Activated T-cell treated with anti-CD3 and anti-CD28 coated beads for 4 hours (primary cell): ENCODE measurements around the gene MYT1.

ENCODE experiments used
- DNase-seq: peaks from one replicate; pipeline ENCODE4 v3.0.0-alpha.2; 2020

The MYT1 gene

GRCh38 chr20:64155258-64156135 lies 8.8 kb upstream of the MYT1 start:
- no peak for DNase-seq

- no peak for DNase-seq
Measured at GRCh38 chr20:64156136-64156885, 7.9 kb upstream of the MYT1 start.

DNA sequence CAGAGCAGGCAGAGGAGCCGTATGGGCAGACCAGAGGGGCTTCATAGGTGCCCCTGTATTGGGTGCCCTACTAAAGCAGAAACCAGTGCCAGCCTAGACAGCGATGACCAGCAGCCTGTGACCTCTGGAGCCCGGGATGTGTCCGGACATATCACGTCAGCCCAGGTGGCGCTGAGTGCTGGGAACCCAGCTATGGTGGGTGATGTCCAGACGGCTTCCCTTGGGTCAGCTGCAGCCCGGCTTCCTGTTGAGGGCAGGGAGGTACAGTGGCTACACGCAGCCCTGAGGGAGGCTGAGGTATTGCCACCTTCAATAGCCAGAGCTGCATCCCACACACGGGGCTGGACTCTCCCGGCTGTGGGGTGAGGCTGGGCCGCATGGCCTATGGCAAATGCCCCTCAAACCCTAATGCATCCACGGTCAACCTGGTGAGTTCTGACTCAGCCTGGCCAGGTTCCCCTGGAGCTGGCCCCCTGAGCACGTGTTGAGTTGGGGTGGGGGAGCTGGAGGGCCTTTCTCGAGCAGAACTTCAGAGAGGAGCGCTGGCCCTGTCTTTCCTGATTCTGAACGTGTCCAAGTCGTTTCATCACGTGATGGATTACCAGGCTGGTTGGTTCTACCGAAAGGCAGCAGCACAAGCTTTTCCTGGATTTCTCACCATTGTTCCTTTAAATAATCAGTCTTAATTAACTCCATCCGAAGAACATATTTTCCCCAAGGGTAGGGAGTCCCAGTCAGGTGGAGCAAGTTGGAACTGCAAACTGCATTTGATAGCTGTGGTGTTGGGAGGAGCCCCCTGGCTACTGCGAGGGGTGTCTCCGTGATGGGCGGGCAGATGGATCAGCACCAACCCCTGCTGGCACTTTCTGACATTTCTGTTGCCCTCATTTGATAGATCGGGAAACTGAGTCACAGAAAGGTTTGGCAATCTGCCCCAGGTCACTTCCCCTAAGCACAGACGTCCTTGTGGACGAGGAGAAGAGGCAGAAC lies 7.1 kb upstream of the MYT1 start:
- no peak for DNase-seq

GRCh38 chr20:64157878-64158277 lies 6.4 kb upstream of the MYT1 start:
- DNase-seq: no peak

DNA sequence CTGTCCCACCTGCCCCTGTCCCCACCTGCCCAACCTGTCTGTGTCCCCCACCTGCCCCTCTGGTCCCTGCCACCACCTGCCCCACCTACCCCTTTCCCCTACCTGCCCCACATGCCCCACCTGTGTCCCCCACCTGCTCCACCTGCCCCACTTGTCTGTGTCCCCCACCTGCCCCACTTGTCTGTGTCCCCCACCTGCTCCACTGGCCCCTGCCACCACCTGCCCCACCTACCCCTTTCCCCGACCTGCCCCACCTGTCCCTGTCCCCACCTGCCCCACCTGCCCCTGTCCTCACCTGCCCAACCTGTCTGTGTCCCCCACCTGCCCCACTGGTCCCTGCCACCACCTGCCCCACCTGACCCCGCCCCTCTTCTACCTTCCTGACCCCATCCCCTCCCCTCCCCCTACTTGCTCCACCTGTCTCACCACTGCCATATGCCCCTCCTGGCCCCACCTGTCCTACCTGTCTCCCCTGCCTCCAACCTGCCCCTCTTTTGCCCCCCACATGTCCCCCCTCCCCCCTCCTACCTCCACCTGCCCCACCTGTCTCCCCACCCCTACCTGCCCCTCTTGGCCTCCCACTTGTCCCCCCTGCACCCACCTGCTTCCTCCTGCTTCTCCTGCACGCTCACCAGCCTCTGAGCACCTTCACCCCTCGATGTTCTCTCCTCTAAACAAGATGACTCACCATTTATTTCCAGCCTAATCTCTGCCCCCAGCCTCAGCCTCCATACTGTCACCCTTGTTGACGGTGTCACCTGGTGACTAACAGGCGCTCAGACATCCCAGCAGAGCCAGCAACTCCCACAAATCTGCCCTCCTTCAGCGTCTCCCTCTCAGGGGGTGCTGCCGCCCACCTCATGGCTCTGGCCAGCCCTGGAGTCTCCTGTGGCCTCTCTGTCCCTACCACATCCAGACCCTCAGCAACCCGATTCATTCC lies 5.6 kb upstream of the MYT1 start:
- no peak for DNase-seq

- no peak for DNase-seq
Measured at GRCh38 chr20:64159286-64159680, 5.0 kb upstream of the MYT1 start.

DNA sequence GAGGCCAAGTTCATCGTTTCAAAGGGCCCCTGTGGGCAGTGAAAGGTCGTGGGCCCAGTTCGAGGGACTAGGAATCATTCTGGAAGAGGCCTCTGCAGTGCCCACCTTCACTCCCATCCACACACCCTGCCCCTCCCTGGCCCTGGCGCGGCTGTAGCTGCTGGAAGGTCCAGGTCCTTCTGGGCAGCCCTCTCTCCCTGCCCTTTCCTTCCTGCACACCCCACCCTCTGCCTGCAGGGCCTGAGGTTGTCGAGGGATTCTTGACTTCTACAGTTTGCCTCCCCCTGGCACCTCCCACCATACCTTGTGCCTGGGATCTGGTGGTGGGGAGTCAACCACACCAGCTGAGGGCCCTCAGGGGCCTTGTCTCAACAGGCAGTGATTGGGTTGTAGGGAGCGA lies 4.5 kb upstream of the MYT1 start:
- DNase-seq: no peak

DNA sequence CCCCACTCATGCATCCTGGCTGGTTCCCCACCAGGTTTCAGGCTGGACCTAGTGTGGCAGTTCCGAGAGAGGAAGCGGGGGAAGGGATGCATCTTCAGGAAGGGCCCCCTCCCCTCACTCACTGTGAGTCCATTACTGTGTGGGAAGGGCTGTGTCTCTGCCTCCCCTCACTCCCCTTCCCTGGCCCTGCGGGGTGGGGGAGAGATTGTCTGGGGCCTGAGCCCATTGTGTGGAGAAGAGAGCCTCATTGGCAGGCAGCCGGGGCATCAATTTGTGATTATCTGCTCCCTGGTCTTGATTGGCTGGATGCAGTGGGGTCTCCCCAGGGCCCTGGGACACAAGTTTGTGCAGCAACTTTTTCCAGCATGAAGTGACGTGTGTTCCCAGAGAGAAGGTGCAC lies 4.1 kb upstream of the MYT1 start:
- DNase-seq: no peak

GRCh38 chr20:64160526-64161355 lies 3.5 kb upstream of the MYT1 start:
- no peak for DNase-seq

- DNase-seq: no peak
Measured at GRCh38 chr20:64161356-64162238, 2.7 kb upstream of the MYT1 start.

- DNase-seq: no peak
Measured at GRCh38 chr20:64162239-64162910, 1.9 kb upstream of the MYT1 start.

DNA sequence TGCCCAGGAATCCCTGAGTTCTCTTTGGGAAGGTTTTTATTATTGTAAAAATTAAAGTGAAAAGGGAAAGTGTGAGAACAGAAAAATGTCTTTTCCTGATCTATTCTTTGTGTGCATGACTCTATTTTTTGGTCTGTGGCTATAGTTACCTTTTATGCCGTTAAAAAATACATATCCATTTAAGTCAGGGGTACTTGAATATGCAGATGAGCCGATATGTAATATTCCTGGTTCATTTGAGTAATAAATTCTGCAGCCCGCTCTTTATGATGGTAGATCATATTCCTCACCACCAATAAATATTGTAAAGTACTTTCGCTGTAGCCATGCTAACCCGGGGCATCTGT lies 503 bp upstream of the MYT1 start:
- DNase-seq: no peak

DNA sequence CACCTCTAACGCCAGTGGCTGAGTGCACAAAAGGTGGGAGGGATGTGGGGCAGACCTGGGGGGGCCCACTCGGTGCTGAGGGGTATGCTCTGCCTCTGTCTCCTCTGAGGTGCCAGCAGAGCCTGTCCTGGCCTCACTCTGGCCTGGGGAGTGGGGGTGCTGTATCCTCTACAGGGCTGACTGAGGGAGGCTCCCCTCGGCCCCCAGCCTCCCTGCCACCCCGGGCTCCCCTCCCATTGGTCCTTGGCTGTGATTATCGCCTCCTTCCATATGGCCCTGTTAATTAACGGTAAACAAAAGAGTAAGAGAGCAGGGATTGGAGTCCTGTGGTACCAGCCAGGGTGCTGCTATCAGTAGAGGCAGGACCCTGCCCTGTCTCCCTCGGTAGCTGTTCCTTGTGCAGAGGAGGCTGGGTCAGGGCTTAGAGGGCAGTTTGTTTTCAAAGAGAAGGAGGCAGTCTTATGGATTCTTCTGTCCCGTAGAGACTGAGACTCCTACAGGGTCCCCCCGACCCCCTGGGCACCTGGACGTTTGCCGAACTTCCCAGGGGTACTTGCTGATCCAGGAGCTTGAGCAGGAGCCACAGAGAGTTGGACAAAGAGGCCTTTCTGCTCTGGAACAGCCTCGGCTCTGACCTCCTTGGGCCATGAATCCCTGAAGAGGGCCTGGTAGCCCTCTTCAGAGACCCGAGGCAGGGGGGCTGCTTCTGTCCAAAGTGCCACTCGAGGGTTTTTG lies 1.8 kb downstream of the MYT1 start:
- DNase-seq: no peak

DNA sequence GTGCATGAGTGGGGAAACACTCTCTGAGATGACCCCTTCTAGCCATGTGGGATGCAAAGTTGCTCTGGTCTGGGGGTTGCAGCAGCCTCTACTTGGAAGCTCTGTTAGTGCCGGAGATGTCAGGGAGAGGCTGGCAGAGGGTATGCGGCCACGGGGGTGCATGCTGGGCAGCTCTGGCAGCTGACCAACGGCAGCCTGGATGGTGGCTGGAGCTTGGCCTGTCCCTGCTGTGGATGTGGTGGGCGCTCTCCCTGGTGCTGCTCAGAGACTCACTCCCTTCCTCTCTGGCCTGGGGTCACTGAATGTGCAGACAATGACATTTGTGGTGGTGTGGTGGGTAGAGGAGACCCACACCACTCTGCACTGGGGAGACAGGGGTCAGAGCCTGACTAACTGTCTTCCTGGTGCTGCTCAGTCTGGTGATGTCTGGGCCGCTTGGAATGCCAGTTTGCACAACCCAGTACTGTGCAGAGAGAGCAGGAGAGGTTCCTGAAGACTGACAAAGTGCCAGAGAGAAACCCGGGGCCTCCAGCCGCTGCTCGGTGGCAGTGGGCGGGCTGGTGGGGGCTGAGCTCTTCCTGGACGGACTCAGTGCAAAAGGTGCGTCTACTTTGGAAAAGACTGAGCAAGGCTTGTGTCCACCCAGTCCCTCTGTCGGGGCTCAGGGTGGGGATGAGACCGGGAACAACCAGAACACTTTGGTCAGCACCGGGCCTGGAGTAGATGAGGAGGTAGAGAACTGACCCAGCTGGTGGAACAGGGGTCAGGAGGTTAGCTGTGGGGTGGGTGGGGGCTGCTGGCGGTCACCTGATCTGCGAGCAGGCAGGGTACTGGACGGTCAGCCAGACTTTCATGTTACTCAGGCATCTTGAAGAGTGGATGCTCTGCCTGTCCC lies 2.7 kb downstream of the MYT1 start:
- no peak for DNase-seq

- DNase-seq: no peak
Measured at GRCh38 chr20:64167676-64168075, 3.4 kb downstream of the MYT1 start.

GRCh38 chr20:64168381-64169090 lies 4.3 kb downstream of the MYT1 start:
- no peak for DNase-seq

- no peak for DNase-seq
Measured at GRCh38 chr20:64169091-64169560, 4.9 kb downstream of the MYT1 start.
